WTC11 (cell line): ENCODE results near the gene TRIM49D2. TPM values are rescaled to one million over a fixed set of nuclear protein-coding genes. Genes with fewer than 3 reads are reported as not detected.
"Not testable (repeated sequence)": the region's sequence is repeated elsewhere in the genome, so short reads cannot be mapped to it uniquely, and the experiment has no call there.

ENCODE experiments used
- ATAC-seq: fragments of 200-7000 bp; cut with Tn5 transposase; 2 replicates; pipeline ENCODE4 v1.10.0; 2021; ENCODE audit warnings: mild to moderate bottlenecking, moderate library complexity
- Bru-seq: library from RNA; stranded (reverse); fragments of 400-500 nt; gene quantifications from one replicate; lab custom pipeline; 2021; lab: Mats Ljungman, UMichigan
- CTCF ChIA-PET: fragments of 300-600 bp; sonication (Branson Sonifier 250); formaldehyde crosslinking; loops from one replicate; lab custom pipeline; 2021; ENCODE audit warnings: antibody characterized with exemption; lab: Charles Lee
- POLR2A ChIA-PET: fragments of 350-600 bp; sonication (Branson Sonifier 250); formaldehyde crosslinking; loops from one replicate; lab custom pipeline; 2021; ENCODE audit warnings: antibody characterized with exemption; lab: Charles Lee
- DNase-seq: peaks from one replicate; pipeline ENCODE4 v3.0.0; 2021; ENCODE audit warnings: low spot score
- H3K27ac Mint-ChIP-seq: 2 replicates; pipeline ENCODE4 v1.8.0; 2021; ENCODE audit warnings: mixed read lengths
- H3K27me3 Mint-ChIP-seq: 2 replicates; pipeline ENCODE4 v1.8.0; 2021; ENCODE audit warnings: low read depth, mild to moderate bottlenecking, moderate library complexity, mixed read lengths
- H3K36me3 Mint-ChIP-seq: 2 replicates; pipeline ENCODE4 v1.8.0; 2021; ENCODE audit warnings: mixed read lengths
- H3K4me1 Mint-ChIP-seq: 2 replicates; pipeline ENCODE4 v1.8.0; 2022; ENCODE audit warnings: mixed read lengths
- H3K4me3 Mint-ChIP-seq: 2 replicates; pipeline ENCODE4 v1.8.0; 2021; ENCODE audit warnings: mild to moderate bottlenecking, moderate library complexity, mixed read lengths
- H3K9me3 Mint-ChIP-seq: 2 replicates; pipeline ENCODE4 v1.8.0; 2021; ENCODE audit warnings: mixed read lengths
- NR2C2 ChIP-seq: sonication (generic); formaldehyde crosslinking; IDR thresholded peaks from 2 replicates; pipeline ENCODE4 v1.8.0; 2022; ENCODE audit warnings: mild to moderate bottlenecking, missing genetic modification reagents
- ZNF416 ChIP-seq: fragments of 250-450 bp; sonication (Bioruptor Pico); IDR thresholded peaks from 2 replicates; pipeline ENCODE4 v1.9.0; 2021; ENCODE audit warnings: mild to moderate bottlenecking, inconsistent platforms
- long read RNA-seq, 3 experiments: library from RNA in 1 of 3; library from capped mRNA in 1 of 3; library from polyadenylated mRNA in 1 of 3; unstranded in 2 of 3; stranded (forward) in 1 of 3; transcript quantifications; one replicate each; pipeline ENCODE4 v2.0.0, GENCODE V29; 2021
- total RNA-seq: library from RNA; stranded (reverse); gene quantifications from 3 replicates; pipeline ENCODE4 v1.2.3, GENCODE V29; 2021

TRIM49D2 gene
- total RNA-seq, result not detected in 3 replicates
- not detected for Bru-seq, nascent RNA
- long read RNA-seq, experiment 1, result 0 reads
- long read RNA-seq, experiment 2, result 0 reads
- long read RNA-seq, experiment 3, result 0 reads

GRCh38 chr11:89923764-89924163, at the start of gene TRIM49D2:
TSS of gene TRIM49D2 (plus strand) at chr11:89924064. CDS start at chr11:89926762, 2,698 bp downstream.
- H3K27me3 Mint-ChIP-seq, ATAC-seq, H3K4me1 Mint-ChIP-seq, H3K27ac Mint-ChIP-seq, H3K9me3 Mint-ChIP-seq, POLR2A ChIA-PET, DNase-seq, CTCF ChIA-PET, H3K4me3 Mint-ChIP-seq, H3K36me3 Mint-ChIP-seq: not testable (repeated sequence)

- CTCF ChIA-PET, H3K4me3 Mint-ChIP-seq, H3K27me3 Mint-ChIP-seq, ATAC-seq, H3K4me1 Mint-ChIP-seq, H3K27ac Mint-ChIP-seq, POLR2A ChIA-PET, H3K9me3 Mint-ChIP-seq, DNase-seq, H3K36me3 Mint-ChIP-seq: not testable (repeated sequence)
Measured at GRCh38 chr11:89877511-89877910, 46.4 kb upstream of the TRIM49D2 start.

- H3K36me3 Mint-ChIP-seq, POLR2A ChIA-PET, H3K4me3 Mint-ChIP-seq, H3K27me3 Mint-ChIP-seq, ATAC-seq, CTCF ChIA-PET, H3K4me1 Mint-ChIP-seq, DNase-seq, H3K27ac Mint-ChIP-seq, H3K9me3 Mint-ChIP-seq: not testable (repeated sequence)
Measured at GRCh38 chr11:89893245-89893644, 30.6 kb upstream of the TRIM49D2 start.

GRCh38 chr11:89900809-89901208, 23.1 kb upstream of the TRIM49D2 start:
- H3K4me1 Mint-ChIP-seq, H3K4me3 Mint-ChIP-seq, ATAC-seq, H3K27me3 Mint-ChIP-seq, H3K9me3 Mint-ChIP-seq, DNase-seq, POLR2A ChIA-PET, H3K27ac Mint-ChIP-seq, H3K36me3 Mint-ChIP-seq, CTCF ChIA-PET: not testable (repeated sequence)

GRCh38 chr11:89922195-89922660, 1.6 kb upstream of the TRIM49D2 start, which contains the start of gene TRIM49D1:
TSS of gene TRIM49D1 (minus strand) at chr11:89922245. CDS start at chr11:89917710, 4,535 bp downstream.
- TF ChIP-seq ZNF416 (CRISPR knock-in tag) (no peak), NR2C2 (no peak)
- TF ChIP-seq, all 79 proteins: peak for 0
- H3K4me3 Mint-ChIP-seq, result no peak within 1 kb of the TSS
- H3K27me3 Mint-ChIP-seq, result no peaks in the 10 kb centered on the region
- no peak within 1 kb of the TSS; the same call in 1 of the 2 replicates for H3K27ac Mint-ChIP-seq
- DNase-seq (no peak), ATAC-seq (no peak; the same call in 1 of the 2 replicates)
- H3K36me3 Mint-ChIP-seq, result no peaks in the 10 kb centered on the region
- ChIA-PET POLR2A (no interaction called here), CTCF (no interaction called here)
- H3K9me3 Mint-ChIP-seq, result no peaks in the 10 kb centered on the region
- H3K4me1 Mint-ChIP-seq, result peaks cover 4% of the 10 kb centered on the region; the same call in 1 of the 2 replicates

- CTCF ChIA-PET, ATAC-seq, POLR2A ChIA-PET, H3K9me3 Mint-ChIP-seq, DNase-seq, H3K27ac Mint-ChIP-seq, H3K4me3 Mint-ChIP-seq, H3K36me3 Mint-ChIP-seq, H3K27me3 Mint-ChIP-seq, H3K4me1 Mint-ChIP-seq: not testable (repeated sequence)
Measured at GRCh38 chr11:89960833-89961232, 37.0 kb downstream of the TRIM49D2 start.

- H3K9me3 Mint-ChIP-seq, DNase-seq, POLR2A ChIA-PET, ATAC-seq, H3K36me3 Mint-ChIP-seq, H3K4me1 Mint-ChIP-seq, H3K27me3 Mint-ChIP-seq, H3K4me3 Mint-ChIP-seq, H3K27ac Mint-ChIP-seq, CTCF ChIA-PET: not testable (repeated sequence)
Measured at GRCh38 chr11:89965737-89966136, 41.9 kb downstream of the TRIM49D2 start, which contains the start of gene TRIM64. TSS of gene TRIM64 (plus strand) at chr11:89966037. CDS start at chr11:89968504, 2,467 bp downstream.

Other genes starting within 250 kb of the TRIM49D2 start
- not detected in 3 replicates for gene TRIM77, start 213.8 kb upstream of the TRIM49D2 start, total RNA-seq
- not detected in 3 replicates for gene TRIM49, start 115.5 kb upstream of the TRIM49D2 start, total RNA-seq
- not detected in 3 replicates for gene TRIM64B, start 45.6 kb upstream of the TRIM49D2 start, total RNA-seq
- gene TRIM49D1, start 1.8 kb upstream of the TRIM49D2 start, total RNA-seq, result not detected in 3 replicates
- not detected in 3 replicates for gene TRIM64, start 42.0 kb downstream of the TRIM49D2 start, total RNA-seq
- not detected in 3 replicates for gene TRIM49C, start 107.0 kb downstream of the TRIM49D2 start, total RNA-seq
- not detected in 3 replicates for gene UBTFL1, start 161.9 kb downstream of the TRIM49D2 start, total RNA-seq
- gene NAALAD2, start 210.6 kb downstream of the TRIM49D2 start, total RNA-seq, result 3.7 to 6.0 TPM (median 5.5 TPM) in 3 replicates